K562 (cell line): ENCODE results near the gene TMEM234. TPM values are rescaled to one million over a fixed set of nuclear protein-coding genes. Genes with fewer than 3 reads are reported as not detected.

ENCODE experiments used
- BCOR ChIP-seq: fragments of 450-650 bp; IDR thresholded peaks from 2 replicates; pipeline ENCODE4 v1.6.1; 2016
- BRF1 ChIP-seq: IDR thresholded peaks from 3 replicates; pipeline ENCODE4 v1.6.1; 2011; ENCODE audit warnings: borderline replicate concordance, mild to moderate bottlenecking; ENCODE audit not compliant: insufficient read length; ENCODE audit errors: extremely low read depth
- CBFA2T2 ChIP-seq: fragments of 450-650 bp; conservative IDR thresholded peaks from 2 replicates; pipeline ENCODE4 v1.6.1; 2017; ENCODE audit warnings: mild to moderate bottlenecking
- CHD2 ChIP-seq: IDR thresholded peaks from 2 replicates; pipeline ENCODE4 v1.6.1; 2011; ENCODE audit warnings: low read depth, low read length
- COPS2 ChIP-seq: fragments of 450-650 bp; conservative IDR thresholded peaks from 2 replicates; pipeline ENCODE4 v1.6.1; 2016; ENCODE audit warnings: mild to moderate bottlenecking, moderate library complexity
- CREB1 ChIP-seq, 2 experiments: sonication (generic) in 1 of 2; formaldehyde crosslinking in 1 of 2; IDR thresholded peaks; 2 replicates each; pipeline versions ENCODE4 v1.6.1 to v1.8.0; 2012 to 2022; ENCODE audit warnings: inconsistent platforms in 1 of 2, mild to moderate bottlenecking in 1 of 2, missing genetic modification reagents in 1 of 2, moderate library complexity in 1 of 2
- E2F3 ChIP-seq: fragments of 250-450 bp; sonication (Bioruptor Pico); IDR thresholded peaks from 2 replicates; pipeline ENCODE4 v1.4.0; 2020; ENCODE audit warnings: mild to moderate bottlenecking
- ETS2 ChIP-seq: IDR thresholded peaks from 2 replicates; pipeline ENCODE4 v1.6.1; 2016; ENCODE audit warnings: borderline replicate concordance, missing genetic modification characterization, mild to moderate bottlenecking, moderate library complexity, missing compliant biosample characterization; ENCODE audit not compliant: poor library complexity, severe bottlenecking
- ETV5 ChIP-seq: sonication (generic); formaldehyde crosslinking; IDR thresholded peaks from 2 replicates; pipeline ENCODE4 v1.4.0; 2020; ENCODE audit warnings: low read depth, mild to moderate bottlenecking, missing genetic modification reagents
- FOXA1 ChIP-seq: fragments of 450-650 bp; IDR thresholded peaks from 2 replicates; pipeline ENCODE4 v1.6.1; 2016; ENCODE audit warnings: mild to moderate bottlenecking, borderline replicate concordance
- FUS ChIP-seq: fragments of 200-400 bp; formaldehyde crosslinking; optimal IDR thresholded peaks from 2 replicates; pipeline ENCODE3; 2017; ENCODE audit warnings: low read depth, low read length
- GABPB2 ChIP-seq: fragments of 250-450 bp; sonication (Bioruptor Pico); conservative IDR thresholded peaks from 2 replicates; pipeline ENCODE4 v1.5.1; 2021; ENCODE audit warnings: mild to moderate bottlenecking
- HDGF ChIP-seq: fragments of 450-650 bp; IDR thresholded peaks from 2 replicates; pipeline ENCODE4 v1.6.1; 2016
- MCM7 ChIP-seq, 2 experiments: fragments of 450-650 bp; IDR thresholded peaks; 2 replicates each; pipeline ENCODE4 v1.6.1; 2016 to 2018
- NCOA2 ChIP-seq, 2 experiments: fragments of 450-650 bp; IDR thresholded peaks; 2 replicates each; pipeline ENCODE4 v1.6.1; 2018; ENCODE audit warnings: mild to moderate bottlenecking in 2 of 2, moderate library complexity in 1 of 2; ENCODE audit not compliant: partially characterized antibody in 2 of 2
- NEUROD1 ChIP-seq: fragments of 150-350 bp; IDR thresholded peaks from 2 replicates; pipeline ENCODE4 v1.6.1; 2014; ENCODE audit warnings: borderline replicate concordance, low read length, low read depth; ENCODE audit not compliant: partially characterized antibody
- NKRF ChIP-seq: fragments of 450-650 bp; IDR thresholded peaks from 2 replicates; pipeline ENCODE4 v1.6.1; 2016; ENCODE audit warnings: borderline replicate concordance
- NR4A1 ChIP-seq, 2 experiments: fragments of 250-450 bp in 1 of 2; fragments of 450-650 bp in 1 of 2; sonication (Bioruptor Pico) in 1 of 2; IDR thresholded peaks; 2 replicates each; pipeline versions ENCODE4 v1.4.0 to v1.6.1; 2016 to 2020; ENCODE audit warnings: mild to moderate bottlenecking in 2 of 2, missing compliant biosample characterization in 1 of 2, missing genetic modification characterization in 1 of 2, moderate library complexity in 1 of 2
- POLR2AphosphoS5 ChIP-seq: IDR thresholded peaks from 2 replicates; pipeline ENCODE4 v1.6.1; 2011; ENCODE audit warnings: mild to moderate bottlenecking, low read depth, low read length, moderate library complexity; ENCODE audit not compliant: control insufficient read depth, insufficient read depth
- RBM25 ChIP-seq: fragments of 200-400 bp; formaldehyde crosslinking; IDR thresholded peaks from 2 replicates; pipeline ENCODE4 v1.6.1; 2018; ENCODE audit warnings: low read length, low read depth, moderate library complexity; ENCODE audit not compliant: severe bottlenecking
- RUNX1 ChIP-seq: sonication (generic); IDR thresholded peaks from 2 replicates; pipeline ENCODE4 v1.6.1; 2016; ENCODE audit warnings: antibody characterized with exemption, low read depth
- SIRT6 ChIP-seq: IDR thresholded peaks from one replicate; pipeline ENCODE4 v1.6.1; 2012; ENCODE audit warnings: low read depth, mild to moderate bottlenecking, control low read depth, inconsistent platforms, low read length, moderate library complexity
- TFAP4 ChIP-seq: sonication (generic); formaldehyde crosslinking; IDR thresholded peaks from 2 replicates; pipeline ENCODE4 v1.8.0; 2022; ENCODE audit warnings: missing genetic modification reagents, mild to moderate bottlenecking, moderate library complexity, borderline replicate concordance
- ZBTB1 ChIP-seq: sonication (generic); formaldehyde crosslinking; IDR thresholded peaks from 2 replicates; pipeline ENCODE4 v1.8.1; 2023; ENCODE audit warnings: missing genetic modification reagents, low read depth, mild to moderate bottlenecking, borderline replicate concordance
- ZNF124 ChIP-seq: sonication (generic); formaldehyde crosslinking; IDR thresholded peaks from 2 replicates; pipeline ENCODE4 v1.8.1; 2022; ENCODE audit warnings: missing genetic modification reagents
- ZNF232 ChIP-seq: sonication (generic); formaldehyde crosslinking; IDR thresholded peaks from 2 replicates; pipeline ENCODE4 v1.8.0; 2022; ENCODE audit warnings: mild to moderate bottlenecking, missing genetic modification reagents
- ZNF253 ChIP-seq: fragments of 250-450 bp; sonication (Bioruptor Pico); conservative IDR thresholded peaks from 2 replicates; pipeline ENCODE4 v1.6.1; 2021; ENCODE audit warnings: mild to moderate bottlenecking
- ZNF551 ChIP-seq: fragments of 250-450 bp; sonication (Bioruptor Pico); IDR thresholded peaks from 2 replicates; pipeline ENCODE4 v1.5.0; 2021; ENCODE audit warnings: mild to moderate bottlenecking, moderate library complexity
- ZNF76 ChIP-seq: fragments of 250-450 bp; sonication (Bioruptor Pico); IDR thresholded peaks from 2 replicates; pipeline ENCODE4 v1.4.0; 2020; ENCODE audit warnings: mild to moderate bottlenecking, moderate library complexity, borderline replicate concordance
- polyA plus RNA-seq, 8 experiments: library from polyadenylated mRNA; depleted of rRNA in 4 of 8; stranded (reverse) in 5 of 8; unstranded in 3 of 8; fragments of >200 nt; fragmentation: Nextera tagmentation in 2 of 8; fragmentation: Illumina TruSeq in 1 of 8; extraction: Ambion mirVana in 2 of 8; extraction: Trizol in 1 of 8; gene quantifications; 2 replicates each; pipeline versions ENCODE4 v1.2.1 to v1.2.3, GENCODE V29; 2011 to 2014; ENCODE audit warnings: inconsistent platforms in 1 of 8, missing spikeins in 1 of 8
- total RNA-seq, 7 experiments: library from RNA; depleted of rRNA in 6 of 7; stranded (reverse); fragments of >200 nt in 6 of 7; fragmentation: Illumina TruSeq in 2 of 7; extraction: Trizol in 2 of 7; gene quantifications; 2 replicates each; pipeline versions ENCODE4 v1.2.1 to v1.2.3, GENCODE V29; 2011 to 2021; ENCODE audit warnings: low replicate concordance in 1 of 7

TMEM234 gene
- total and polyA plus RNA-seq, 9 of the 15 experiments (the other 6 are each of a cell fraction or from before 2014, with no cell fraction given) = 5.0 to 12.9 (median 7.6) TPM

- TF ChIP-seq NKRF (0 out of 2 replicates have a peak, but pooled peaks have one; percentile 37), ETS2 (tag) (no peak), GABPB2 (no peak), SIRT6 (no peak), HDGF (peak; percentile 74; the same call in 1 of the 2 replicates), MCM7 (IDR thresholded peaks at IDR 0.05) (no peak), FOXA1 (no peak), COPS2 (no peak), ZNF124 (CRISPR knock-in tag) (no peak), ZNF253 (CRISPR knock-in tag) (no peak), BRF1 (no peak), ZBTB1 (CRISPR knock-in tag) (no peak), FUS (no peak), ETV5 (CRISPR knock-in tag) (no peak), ZNF551 (CRISPR knock-in tag) (no peak), CREB1 (IDR thresholded peaks at IDR 0.05) (no peak), CREB1 (CRISPR knock-in tag; IDR thresholded peaks at IDR 0.05) (no peak), NEUROD1 (no peak), BCOR (peak; percentile 4; the same call in 1 of the 2 replicates), ZNF76 (CRISPR knock-in tag) (no peak), POLR2AphosphoS5 (no peak), CBFA2T2 (no peak), NCOA2 (IDR thresholded peaks at IDR 0.05; ENCODE audit: partially characterized antibody in 2 of 2) (no peak), ZNF232 (CRISPR knock-in tag) (no peak), CHD2 (no peak), RUNX1 (no peak), NR4A1 (CRISPR knock-in tag; IDR thresholded peaks at IDR 0.05) (no peak), NR4A1 (tag; IDR thresholded peaks at IDR 0.05) (no peak), E2F3 (CRISPR knock-in tag) (no peak), RBM25 (no peak), TFAP4 (CRISPR knock-in tag) (peak; percentile 65; the same call in 1 of the 2 replicates)
Measured at GRCh38 chr1:32242341-32242851, 20.2 kb upstream of the TMEM234 start (continued).
